Mucosa of descending colon (tissue), 3 donors: Measurements from ENCODE around the gene QRSL1. TPM values are rescaled to one million over a fixed set of nuclear protein-coding genes. Genes with fewer than 3 reads are reported as not detected.

Experiments used
- ATAC-seq: fragments of 200-7000 bp; cut with Tn5 transposase; one replicate; pipeline ENCODE4 v1.9.1; 2020; ENCODE audit warnings: mild to moderate bottlenecking, moderate library complexity
- DNase-seq, 3 donors: peaks; one replicate each; pipeline ENCODE4 v3.0.0-alpha.2; 2020
- H3K36me3 ChIP-seq: fragments of 200-600 bp; one replicate; pipeline ENCODE4 v1.8.0; 2021; ENCODE audit warnings: low read depth, mild to moderate bottlenecking
- H3K4me1 ChIP-seq: fragments of 200-600 bp; one replicate; pipeline ENCODE4 v1.8.0; 2021; ENCODE audit warnings: low read depth, mild to moderate bottlenecking
- H3K4me3 ChIP-seq: fragments of 200-600 bp; one replicate; pipeline ENCODE4 v1.8.0; 2021; ENCODE audit warnings: mild to moderate bottlenecking
- H3K9me3 ChIP-seq: fragments of 200-600 bp; one replicate; pipeline ENCODE4 v1.8.0; 2021; ENCODE audit warnings: mild to moderate bottlenecking
- CTCF ChIP-seq: fragments of 200-600 bp; IDR thresholded peaks from one replicate; pipeline ENCODE4 v1.8.0; 2022; ENCODE audit warnings: antibody characterized with exemption, mild to moderate bottlenecking
- intact Hi-C, 2 donors: fragments of 100-400 bp; cut with DNase I in 1 of 2; cut with micrococcal nuclease in 1 of 2; formaldehyde crosslinking; loops; one replicate each; pipeline versions ENCODE4 v1.11.0 to v1.11.1; 2022; cut with DNase I, micrococcal nuclease
- total RNA-seq, 3 donors: library from RNA; stranded (reverse); fragmentation: NEBNext Ultra II Directional in 2 of 3; extraction: Animal tissue kit (Norgen Biotek cat#: 25700) in 2 of 3; gene quantifications; one replicate each; pipeline versions ENCODE4 v1.2.1 to v1.2.4, GENCODE V29; 2021 to 2023
- donor health status: DM: no; HTN: no; CAD: no; lungs with moderate emphysema.
- donor health status: DM: no; HTN: no; CAD: no.
- donor health status: DM: no; HTN: yes; CAD: no.

The QRSL1 gene
- total RNA-seq, 3 donors from 2014 or later: 13.1 to 19.4 (median 15.2) TPM

GRCh38 chr6:106617857-106618256 lies 11.5 kb upstream of the QRSL1 start:
- H3K4me1 ChIP-seq: no peaks in the 10 kb centered on the region
- no peaks in the 10 kb centered on the region for H3K9me3 ChIP-seq
- H3K36me3 ChIP-seq: no peaks in the 10 kb centered on the region
- intact Hi-C loops: no loop called here
- H3K4me3 ChIP-seq: no peak overlapping the region
- no peak for DNase-seq
- TF ChIP-seq CTCF: no peak
- ATAC-seq: no peak

- ATAC-seq: no peak
- no peaks in the 10 kb centered on the region for H3K9me3 ChIP-seq
- H3K4me1 ChIP-seq: no peaks in the 10 kb centered on the region
- no peak for DNase-seq
- intact Hi-C loops: no loop called here
- H3K36me3 ChIP-seq: no peaks in the 10 kb centered on the region
- TF ChIP-seq CTCF: no peak
- H3K4me3 ChIP-seq: no peak overlapping the region
Observed at GRCh38 chr6:106618324-106618723, 11.1 kb upstream of the QRSL1 start.

- no peaks in the 10 kb centered on the region for H3K4me1 ChIP-seq
- no peaks in the 10 kb centered on the region for H3K9me3 ChIP-seq
- no peak for TF ChIP-seq CTCF
- no peak for ATAC-seq
- H3K4me3 ChIP-seq: no peak overlapping the region
- no peak for DNase-seq
- H3K36me3 ChIP-seq: no peaks in the 10 kb centered on the region
- intact Hi-C loops: no loop called here
Observed at GRCh38 chr6:106619223-106619622, 10.2 kb upstream of the QRSL1 start.

- no peak for TF ChIP-seq CTCF
- no peak for ATAC-seq
- H3K4me3 ChIP-seq: no peak overlapping the region
- intact Hi-C loops: no loop called here
- no peak for DNase-seq
- H3K9me3 ChIP-seq: no peaks in the 10 kb centered on the region
- H3K36me3 ChIP-seq: no peaks in the 10 kb centered on the region
- no peaks in the 10 kb centered on the region for H3K4me1 ChIP-seq
Observed at GRCh38 chr6:106620931-106621672, 8.3 kb upstream of the QRSL1 start.

- intact Hi-C loops: no loop called here
- no peaks in the 10 kb centered on the region for H3K9me3 ChIP-seq
- H3K36me3 ChIP-seq: no peaks in the 10 kb centered on the region
- H3K4me3 ChIP-seq: no peak overlapping the region
- ATAC-seq (no peak), DNase-seq (no peak)
- no peaks in the 10 kb centered on the region for H3K4me1 ChIP-seq
- no peak for TF ChIP-seq CTCF
Observed at GRCh38 chr6:106622412-106622811, 7.0 kb upstream of the QRSL1 start.

GRCh38 chr6:106623039-106623438 lies 6.3 kb upstream of the QRSL1 start:
- intact Hi-C loops: no loop called here
- H3K9me3 ChIP-seq: no peaks in the 10 kb centered on the region
- DNase-seq (no peak), ATAC-seq (no peak)
- TF ChIP-seq CTCF: no peak
- no peaks in the 10 kb centered on the region for H3K36me3 ChIP-seq
- no peak overlapping the region for H3K4me3 ChIP-seq
- no peaks in the 10 kb centered on the region for H3K4me1 ChIP-seq
